WTC11 (cell line): Measurements from ENCODE around the gene SPR.

Experiments used
- CTCF ChIP-seq: fragments of 200-600 bp; IDR thresholded peaks from 2 replicates; pipeline ENCODE4 v1.8.0; 2022; ENCODE audit warnings: antibody characterized with exemption
- GABPB1 ChIP-seq: sonication (generic); formaldehyde crosslinking; IDR thresholded peaks from 2 replicates; pipeline ENCODE4 v1.8.1; 2023; ENCODE audit warnings: mild to moderate bottlenecking, missing genetic modification reagents
- MXD4 ChIP-seq: fragments of 250-450 bp; sonication (Bioruptor Pico); IDR thresholded peaks from 2 replicates; pipeline ENCODE4 v1.8.0; 2021; ENCODE audit warnings: mild to moderate bottlenecking, moderate library complexity, borderline replicate concordance
- NFYB ChIP-seq: sonication (generic); formaldehyde crosslinking; conservative IDR thresholded peaks from 2 replicates; pipeline ENCODE4 v1.8.0; 2022; ENCODE audit warnings: low read depth, missing genetic modification reagents
- NR2C2 ChIP-seq: sonication (generic); formaldehyde crosslinking; IDR thresholded peaks from 2 replicates; pipeline ENCODE4 v1.8.0; 2022; ENCODE audit warnings: mild to moderate bottlenecking, missing genetic modification reagents
- TEAD4 ChIP-seq: sonication (generic); formaldehyde crosslinking; IDR thresholded peaks from 2 replicates; pipeline ENCODE4 v1.8.0; 2022; ENCODE audit warnings: mild to moderate bottlenecking, missing genetic modification reagents
- ZNF425 ChIP-seq: fragments of 250-450 bp; sonication (Bioruptor Pico); conservative IDR thresholded peaks from 2 replicates; pipeline ENCODE4 v1.9.0; 2021; ENCODE audit warnings: mild to moderate bottlenecking

- TF ChIP-seq ZNF425, result no peak
- no peak for TF ChIP-seq CTCF
- no peak for TF ChIP-seq MXD4 (CRISPR knock-in tag)
- TF ChIP-seq TEAD4, result no peak
- TF ChIP-seq NFYB (CRISPR knock-in tag), result no peak
- TF ChIP-seq GABPB1 (CRISPR knock-in tag), result no peak
- TF ChIP-seq NR2C2, result no peak
Measured at GRCh38 chr2:72933646-72934151, 46.5 kb downstream of the SPR start.
